ENCODE data around the gene TMEM250. TPM values are rescaled to one million over a fixed set of nuclear protein-coding genes. Genes with fewer than 3 reads are reported as not detected.

TMEM250 gene, protein sequence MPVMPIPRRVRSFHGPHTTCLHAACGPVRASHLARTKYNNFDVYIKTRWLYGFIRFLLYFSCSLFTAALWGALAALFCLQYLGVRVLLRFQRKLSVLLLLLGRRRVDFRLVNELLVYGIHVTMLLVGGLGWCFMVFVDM
- 10 to 100 TPM in 5 of 6 donors, 1 to 10 TPM in 1; 6.8 to 26.5 (median 18.0) TPM for polyA plus RNA-seq (ENCODE audit: low read depth in 6 of 6)

DNA sequence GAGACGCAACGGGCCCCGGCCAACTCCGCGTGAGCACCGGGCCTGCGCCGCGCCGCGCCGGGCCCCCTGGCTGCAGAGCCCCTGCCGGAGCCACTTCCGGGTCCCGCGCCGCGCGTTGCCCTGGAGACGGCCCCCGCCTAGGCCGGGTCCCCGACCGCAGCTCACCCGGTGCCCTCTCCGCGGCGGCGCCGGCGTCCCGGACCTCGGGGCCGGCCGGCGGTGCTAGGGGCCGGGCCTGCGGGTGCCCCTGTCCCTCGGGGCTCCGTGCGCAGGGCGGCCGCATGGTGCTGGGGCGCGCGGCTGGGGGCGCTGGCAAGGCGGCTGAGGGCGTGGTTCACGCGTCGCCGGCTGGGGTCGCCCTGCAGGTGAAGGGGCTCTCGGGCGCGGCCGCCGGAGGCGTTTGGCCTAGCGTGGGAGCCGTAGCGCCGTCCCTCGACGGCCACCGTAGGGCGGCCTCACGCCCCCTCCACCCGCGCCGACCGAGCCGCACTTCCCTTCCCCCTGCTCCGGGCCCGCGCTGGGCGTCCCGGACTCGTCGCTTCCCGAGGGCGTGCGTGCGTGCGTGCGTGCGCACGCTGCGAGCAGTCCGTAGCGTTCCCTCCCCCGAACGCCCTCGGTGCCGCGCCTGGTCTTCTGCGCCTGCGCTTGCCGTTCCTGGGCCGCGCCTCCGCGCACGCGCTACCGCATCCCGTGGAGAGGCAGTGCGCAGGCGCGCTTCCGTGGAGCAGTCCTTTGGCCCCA lies at the start of gene TMEM250:
Gene TMEM250, minus strand, starts transcription at position 556 of the 741 bp plus-strand sequence. CDS start 1,975 bp downstream, outside the sequence.
- DNase-seq (peak; percentile 96), ATAC-seq (ENCODE audit: low read depth in 2 of 2) (peak; percentile 85 to 87)
- Mint-ChIP-seq H3K36me3 (no peaks in the 10 kb centered on the region), H3K9me3 (no peaks in the 10 kb centered on the region), H3K27me3 (no peaks in the 10 kb centered on the region), H3K27ac (peak within 1 kb of the TSS; percentile 28 to 95 (median 83)), H3K4me1 (peaks cover 8 to 13% (median 11%) of the 10 kb centered on the region in 3 donors), H3K4me3 (peak within 1 kb of the TSS; percentile 75 to 92 (median 86))

DNA sequence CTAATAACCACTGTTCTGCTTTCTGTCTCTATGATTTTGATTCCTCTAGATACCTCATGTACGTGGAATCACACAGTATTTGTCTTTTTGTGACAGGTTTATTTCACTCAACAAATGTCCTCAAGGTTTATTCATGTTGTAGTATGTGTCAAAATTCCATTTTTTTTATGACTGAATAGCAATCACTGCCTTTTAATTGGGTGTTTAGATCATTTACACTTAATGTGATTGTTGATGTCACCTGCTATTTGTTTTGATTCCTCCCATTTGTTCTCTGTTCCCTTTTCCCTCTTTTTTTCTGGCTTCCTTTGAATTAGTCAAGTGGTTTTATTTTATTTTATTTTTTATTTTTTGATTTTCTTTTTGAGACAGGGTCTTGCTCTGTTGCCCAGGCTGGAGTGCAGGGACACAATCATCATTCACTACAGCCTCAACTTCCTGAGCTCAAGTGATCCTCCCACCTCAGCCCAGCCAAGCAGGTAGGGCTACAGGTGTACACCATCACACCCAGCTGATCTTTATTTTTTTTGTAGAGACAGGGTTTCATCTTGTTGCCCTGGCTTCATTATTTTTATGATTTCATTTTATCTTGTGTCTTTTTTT lies 44.7 kb upstream of the TMEM250 start:
- Mint-ChIP-seq H3K27ac (peak overlapping the region in 1 of 6 donors; percentile 54), H3K36me3 (peaks cover 0 to 7% of the 10 kb centered on the region in 2 donors), H3K4me1 (no peaks in the 10 kb centered on the region), H3K9me3 (peaks cover 0 to 10% (median 5%) of the 10 kb centered on the region in 7 donors), H3K4me3 (no peak overlapping the region), H3K27me3 (peaks cover 0 to 27% (median 5%) of the 10 kb centered on the region in 3 donors)
- ATAC-seq (ENCODE audit: low read depth in 2 of 2) (no peak), DNase-seq (no peak)

GRCh38 chr9:136160995-136161610 lies 42.4 kb upstream of the TMEM250 start:
- Mint-ChIP-seq H3K9me3 (peaks cover 0 to 10% (median 5%) of the 10 kb centered on the region in 7 donors), H3K27ac (no peak overlapping the region), H3K36me3 (peaks cover 0 to 7% of the 10 kb centered on the region in 2 donors), H3K27me3 (peaks cover 0 to 36% (median 0%) of the 10 kb centered on the region in 3 donors), H3K4me3 (no peak overlapping the region), H3K4me1 (no peaks in the 10 kb centered on the region)
- no peak for DNase-seq
- ATAC-seq (ENCODE audit: low read depth in 2 of 2), result no peak

GRCh38 chr9:136160381-136160841 lies 41.7 kb upstream of the TMEM250 start:
- peaks cover 0 to 10% (median 4%) of the 10 kb centered on the region in 7 donors for H3K9me3 Mint-ChIP-seq
- no peak for DNase-seq
- H3K27me3 Mint-ChIP-seq, result peaks cover 0 to 40% (median 4%) of the 10 kb centered on the region in 3 donors
- no peak overlapping the region for H3K4me3 Mint-ChIP-seq
- ATAC-seq (ENCODE audit: low read depth in 2 of 2), result no peak
- no peaks in the 10 kb centered on the region for H3K4me1 Mint-ChIP-seq
- H3K36me3 Mint-ChIP-seq, result peaks cover 0 to 7% of the 10 kb centered on the region in 2 donors
- H3K27ac Mint-ChIP-seq, result no peak overlapping the region

- Mint-ChIP-seq H3K9me3 (peaks cover 0 to 10% (median 4%) of the 10 kb centered on the region in 7 donors), H3K36me3 (peaks cover 0 to 7% of the 10 kb centered on the region in 2 donors), H3K4me1 (no peaks in the 10 kb centered on the region), H3K27ac (no peak overlapping the region), H3K27me3 (peaks cover 0 to 40% (median 10%) of the 10 kb centered on the region in 3 donors), H3K4me3 (no peak overlapping the region)
- DNase-seq (no peak), ATAC-seq (ENCODE audit: low read depth in 2 of 2) (no peak)
These were observed 41.2 kb upstream of the TMEM250 start for GRCh38 chr9:136159851-136160250.

- H3K4me1 Mint-ChIP-seq, result no peaks in the 10 kb centered on the region
- DNase-seq (no peak), ATAC-seq (ENCODE audit: low read depth in 2 of 2) (no peak)
- no peak overlapping the region for H3K4me3 Mint-ChIP-seq
- no peaks in the 10 kb centered on the region for H3K9me3 Mint-ChIP-seq
- peak overlapping the region in 1 of 6 donors; percentile 65 for H3K27ac Mint-ChIP-seq
- H3K36me3 Mint-ChIP-seq, result no peaks in the 10 kb centered on the region
- peaks cover 0 to 36% (median 12%) of the 10 kb centered on the region in 3 donors for H3K27me3 Mint-ChIP-seq
These were observed 39.0 kb upstream of the TMEM250 start for GRCh38 chr9:136157477-136158265.

GRCh38 chr9:136156209-136157120 lies 37.8 kb upstream of the TMEM250 start:
- Mint-ChIP-seq H3K4me3 (no peak overlapping the region), H3K4me1 (no peaks in the 10 kb centered on the region), H3K9me3 (no peaks in the 10 kb centered on the region), H3K36me3 (no peaks in the 10 kb centered on the region), H3K27me3 (peaks cover 0 to 36% (median 12%) of the 10 kb centered on the region in 3 donors), H3K27ac (no peak overlapping the region)
- DNase-seq (no peak), ATAC-seq (ENCODE audit: low read depth in 2 of 2) (no peak)

DNA sequence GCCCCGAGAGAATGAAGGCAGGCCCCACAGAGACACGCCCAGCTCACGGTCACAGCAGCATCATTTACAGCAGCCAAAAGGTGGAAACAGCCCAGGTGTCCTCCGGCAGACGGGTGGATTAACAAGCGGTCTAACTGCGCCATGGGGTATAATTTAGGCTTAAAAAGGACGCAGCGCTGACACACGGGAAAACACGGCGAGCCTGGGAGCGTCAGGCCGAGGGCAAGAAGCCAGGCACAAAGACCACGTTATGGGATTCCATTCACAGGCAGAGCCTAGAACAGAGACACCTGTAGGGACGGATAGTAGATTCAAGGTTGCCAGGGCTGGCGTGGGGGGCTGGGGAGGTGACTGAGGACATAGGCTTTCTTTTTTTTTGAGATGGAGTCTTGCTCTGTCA lies 36.9 kb upstream of the TMEM250 start:
- H3K4me3 Mint-ChIP-seq, result peak overlapping the region in 1 of 8 donors; percentile 63

DNA sequence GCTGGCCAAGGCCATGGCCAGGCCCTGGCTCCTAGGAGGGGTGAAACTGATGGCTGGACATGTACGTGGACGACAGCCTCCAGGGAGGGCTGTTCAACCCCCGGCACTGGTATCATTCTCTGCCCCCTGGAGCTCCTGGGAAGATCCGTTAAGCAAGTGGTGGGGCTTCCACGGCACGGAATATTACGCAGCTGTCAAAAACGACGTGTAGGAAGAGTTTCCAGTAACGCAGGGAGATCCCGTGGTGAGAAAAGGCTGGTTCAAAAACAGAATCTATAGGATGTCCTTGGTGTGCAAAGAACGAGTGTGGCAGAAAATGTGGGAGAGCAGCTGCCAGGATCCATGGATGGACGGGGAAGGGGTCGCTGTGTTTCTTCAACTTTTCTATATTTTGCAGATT lies 36.3 kb upstream of the TMEM250 start:
- H3K9me3 Mint-ChIP-seq, result no peaks in the 10 kb centered on the region
- H3K36me3 Mint-ChIP-seq, result no peaks in the 10 kb centered on the region
- DNase-seq, result no peak
- peaks cover 0 to 32% (median 12%) of the 10 kb centered on the region in 3 donors for H3K27me3 Mint-ChIP-seq
- no peaks in the 10 kb centered on the region for H3K4me1 Mint-ChIP-seq
- H3K27ac Mint-ChIP-seq, result no peak overlapping the region
- H3K4me3 Mint-ChIP-seq, result no peak overlapping the region
- ATAC-seq (ENCODE audit: low read depth in 2 of 2), result no peak

More for the DNA sequence above, 36.9 kb upstream of the TMEM250 start:
- ATAC-seq (ENCODE audit: low read depth in 2 of 2) (no peak), DNase-seq (no peak)
- H3K27ac Mint-ChIP-seq, result peak overlapping the region in 1 of 6 donors; percentile 70
- no peaks in the 10 kb centered on the region for H3K36me3 Mint-ChIP-seq
- H3K4me1 Mint-ChIP-seq, result no peaks in the 10 kb centered on the region
- peaks cover 0 to 36% (median 12%) of the 10 kb centered on the region in 3 donors for H3K27me3 Mint-ChIP-seq
- no peaks in the 10 kb centered on the region for H3K9me3 Mint-ChIP-seq

DNA sequence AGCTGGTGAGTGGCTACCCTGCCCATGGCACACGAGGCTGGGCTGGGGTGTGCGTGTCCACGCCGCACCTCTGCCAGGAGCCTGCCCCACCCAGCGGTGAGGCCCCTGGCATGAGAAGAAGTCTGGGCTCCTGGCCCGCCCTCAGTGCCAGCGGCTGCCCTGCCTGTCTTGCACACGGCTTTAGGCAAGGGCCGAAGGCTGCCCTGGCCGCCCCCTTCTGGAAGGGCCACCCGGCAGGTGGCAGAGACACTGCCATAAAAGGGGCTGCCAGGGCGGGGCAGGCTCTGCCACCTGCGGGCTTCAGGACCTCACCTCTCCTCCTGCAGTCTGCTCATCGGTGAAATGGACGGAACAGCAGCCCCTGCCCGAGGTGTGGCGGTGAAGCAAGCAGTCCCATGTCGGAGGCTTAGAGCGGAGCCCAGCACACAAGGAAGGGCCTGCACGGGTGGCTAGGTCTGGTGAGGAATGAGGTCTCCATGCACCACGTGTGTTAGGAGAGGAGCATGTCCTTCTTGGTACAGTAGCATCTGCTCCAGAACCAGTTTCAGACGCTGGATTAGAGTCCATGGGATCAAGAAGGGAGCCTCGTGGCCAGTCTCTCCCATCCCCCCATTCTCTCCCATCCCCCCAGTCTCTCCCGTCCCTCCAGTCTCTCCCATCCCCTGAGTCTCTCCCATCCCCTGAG lies 34.8 kb upstream of the TMEM250 start:
- no peaks in the 10 kb centered on the region for H3K36me3 Mint-ChIP-seq
- H3K9me3 Mint-ChIP-seq, result no peaks in the 10 kb centered on the region
- H3K4me1 Mint-ChIP-seq, result no peaks in the 10 kb centered on the region
- no peak overlapping the region for H3K4me3 Mint-ChIP-seq
- peaks cover 0 to 28% (median 12%) of the 10 kb centered on the region in 3 donors for H3K27me3 Mint-ChIP-seq
- H3K27ac Mint-ChIP-seq, result no peak overlapping the region
- no peak for DNase-seq
- ATAC-seq (ENCODE audit: low read depth in 2 of 2), result no peak

DNA sequence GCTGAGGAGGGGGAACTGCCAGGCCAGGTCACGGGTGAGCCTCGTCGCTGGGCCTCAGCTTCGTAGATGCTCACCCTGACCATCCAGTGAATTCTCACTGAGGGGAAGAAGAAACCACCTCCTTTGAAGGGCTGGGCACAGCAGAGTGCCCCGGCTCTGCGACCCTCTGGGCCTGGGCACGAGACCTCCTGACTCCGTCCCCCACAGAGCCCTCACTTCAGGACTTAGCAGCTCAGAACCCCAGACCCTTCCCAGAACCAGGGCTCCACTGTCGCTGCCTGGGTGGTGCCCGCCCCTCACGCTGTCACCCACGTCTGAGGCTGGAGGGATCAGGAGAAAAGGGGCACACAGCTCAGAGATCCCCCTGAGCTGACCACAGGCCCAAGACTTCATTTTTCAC lies 34.3 kb upstream of the TMEM250 start:
- H3K4me1 Mint-ChIP-seq, result no peaks in the 10 kb centered on the region
- no peaks in the 10 kb centered on the region for H3K9me3 Mint-ChIP-seq
- H3K36me3 Mint-ChIP-seq, result no peaks in the 10 kb centered on the region
- no peak for ATAC-seq (ENCODE audit: low read depth in 2 of 2)
- no peak for DNase-seq
- H3K27me3 Mint-ChIP-seq, result peaks cover 0 to 28% (median 12%) of the 10 kb centered on the region in 3 donors
- H3K27ac Mint-ChIP-seq, result no peak overlapping the region
- no peak overlapping the region for H3K4me3 Mint-ChIP-seq

All from naive B cell (primary cell).